ENCODE results near the gene CD300H.

Gene CD300H

GRCh38 chr17:74547736-74548135, 19.6 kb downstream of the CD300H start:
- peak; percentile 71 for DNase-seq

DNA sequence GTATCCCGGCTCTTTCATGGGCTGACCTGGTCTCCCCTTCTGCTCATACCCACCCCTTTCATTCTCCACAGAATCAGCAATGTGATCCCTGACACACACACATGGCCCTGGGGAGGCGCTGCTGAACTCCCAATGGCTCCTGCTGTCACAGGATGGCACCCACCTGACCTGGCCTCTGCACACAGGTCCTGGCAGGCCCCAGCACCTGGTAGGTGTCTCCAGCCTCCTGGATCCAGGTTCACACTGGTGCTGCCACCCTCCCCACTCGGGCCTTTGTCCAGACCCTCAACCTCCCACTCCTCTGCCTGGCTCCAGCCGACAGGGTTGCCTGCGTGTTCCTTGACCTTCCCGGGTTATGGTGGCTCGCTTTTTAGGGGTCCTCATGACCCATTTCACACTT, 20.0 kb downstream of the CD300H start:
- DNase-seq, result no peak

DNA sequence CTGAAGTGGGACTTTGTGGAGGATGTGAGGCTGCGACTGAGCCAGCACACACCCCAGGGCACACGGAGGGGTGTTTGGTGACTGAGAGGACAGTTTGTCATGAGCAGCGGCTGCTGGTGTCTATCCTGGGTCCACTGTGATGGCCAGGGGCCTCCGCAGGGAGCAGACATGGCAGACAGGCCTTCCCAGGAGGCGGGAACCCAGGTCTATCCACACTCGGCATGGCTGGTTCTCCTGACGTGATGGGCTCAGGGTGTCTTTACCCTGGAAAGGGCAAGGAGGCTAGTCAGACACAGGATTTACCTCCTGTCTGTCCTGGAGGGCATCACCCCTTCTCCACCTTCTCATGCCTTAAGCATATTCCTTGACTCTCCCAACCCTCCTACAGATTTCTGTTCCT, 20.7 kb downstream of the CD300H start:
- DNase-seq, result no peak

GRCh38 chr17:74545843-74546230, 21.5 kb downstream of the CD300H start, which contains the start of gene CD300C:
CD300C (minus strand) TSS chr17:74546115; CDS start chr17:74545782, 333 bp downstream.
- DNase-seq, result no peak

DNA sequence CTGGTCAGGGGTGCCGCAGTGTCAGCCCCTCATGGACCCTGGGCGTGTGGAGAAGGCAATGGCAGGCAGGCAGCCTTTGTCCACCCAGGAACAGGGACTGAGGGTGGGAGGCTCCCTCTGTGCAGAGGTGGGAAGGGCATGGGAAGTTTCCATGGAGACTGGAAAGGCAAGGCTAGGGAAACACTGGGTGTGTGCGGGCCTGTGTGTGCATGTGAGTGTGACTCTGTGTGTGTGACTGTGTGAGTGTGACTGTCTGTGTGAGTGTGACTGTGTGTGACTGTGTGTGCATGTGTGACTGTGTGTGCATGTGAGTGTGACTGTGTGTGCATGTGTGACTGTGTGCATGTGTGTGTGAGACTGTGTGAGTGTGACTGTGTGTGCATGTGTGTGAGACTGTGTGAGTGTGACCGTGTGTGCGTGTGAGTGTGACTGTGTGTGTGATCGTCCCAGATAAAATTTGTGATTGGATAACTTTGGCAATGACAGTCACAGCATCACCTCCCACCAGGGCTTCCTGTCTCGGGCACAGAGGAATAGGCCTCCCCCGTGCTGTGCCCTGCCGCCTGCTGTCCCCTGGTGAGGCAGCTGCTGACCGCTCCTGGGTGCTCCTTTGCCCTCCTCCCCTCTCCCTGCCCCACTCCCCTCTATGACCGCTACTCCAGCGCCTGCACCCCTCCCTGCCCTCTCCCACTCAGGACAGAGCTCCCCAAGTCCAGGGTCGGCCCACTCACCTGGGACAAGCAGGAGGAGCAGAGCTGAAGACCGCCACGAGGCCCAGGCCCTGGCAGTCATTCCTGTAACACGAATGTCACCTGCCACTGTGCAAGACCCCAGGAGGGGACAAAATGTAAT, 22.1 kb downstream of the CD300H start:
- DNase-seq, result no peak

DNA sequence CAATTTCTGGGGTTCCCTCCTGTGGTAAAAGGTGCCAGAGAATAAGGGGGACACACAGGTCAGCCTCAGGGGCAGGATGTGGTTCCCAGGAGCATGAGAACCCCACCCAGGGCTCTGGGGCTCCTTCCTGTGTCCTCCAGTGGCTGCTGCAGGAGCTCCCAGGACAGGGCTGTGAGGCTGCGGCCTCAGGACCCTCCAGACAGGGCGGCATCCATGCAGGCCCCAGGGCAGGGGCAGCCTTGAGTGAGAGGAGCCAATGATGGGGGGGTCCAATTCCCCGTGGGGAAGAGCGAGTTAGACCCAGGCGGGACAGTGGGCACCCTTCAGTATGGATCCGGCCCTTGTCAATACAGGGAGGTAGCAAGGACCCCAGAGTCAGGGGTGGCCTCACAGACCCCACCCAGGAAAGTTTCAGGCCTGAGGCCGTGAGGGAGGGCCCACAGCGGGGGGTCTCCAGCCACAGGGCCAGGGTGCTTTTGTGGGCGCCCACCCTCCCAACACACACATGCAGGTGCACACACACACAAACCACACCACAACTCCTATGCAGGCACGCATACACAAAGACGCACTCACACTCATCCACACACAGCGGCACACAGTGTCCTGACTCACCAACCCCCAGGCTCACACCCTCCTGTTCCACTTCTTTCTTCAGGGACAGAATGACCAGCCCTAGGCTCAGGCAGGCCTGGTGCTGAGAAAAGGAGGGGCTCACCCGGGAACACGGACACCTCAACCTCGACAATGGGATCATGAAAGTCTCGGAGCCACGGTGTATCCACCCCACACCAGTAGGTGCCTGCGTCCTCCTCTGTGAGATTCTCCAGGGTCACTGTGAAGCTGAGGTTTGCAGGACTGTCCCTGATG, 23.2 kb downstream of the CD300H start:
- DNase-seq, result no peak

DNA sequence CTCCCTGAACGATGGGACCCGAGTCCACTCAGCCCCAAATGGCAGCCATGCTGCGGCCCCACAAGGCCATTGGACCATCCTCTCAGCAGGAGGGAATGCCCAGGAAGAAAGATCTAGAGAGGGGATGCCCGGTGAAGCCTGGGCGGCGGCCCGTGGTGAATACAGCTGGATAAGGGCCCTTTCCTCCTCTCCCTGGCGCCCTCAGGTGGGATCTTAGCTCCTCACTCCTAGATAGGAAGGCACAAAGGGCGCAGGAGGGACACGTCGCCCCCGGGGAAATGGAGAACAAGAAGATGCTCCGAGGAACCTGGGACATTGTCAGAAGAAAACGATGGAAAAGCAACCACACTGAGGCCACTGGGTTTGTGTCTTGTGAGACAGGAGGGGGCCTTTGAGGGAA, 23.9 kb downstream of the CD300H start:
- DNase-seq, result no peak

- DNase-seq, result no peak
Measured at GRCh38 chr17:74542727-74543383, 24.5 kb downstream of the CD300H start.

DNA sequence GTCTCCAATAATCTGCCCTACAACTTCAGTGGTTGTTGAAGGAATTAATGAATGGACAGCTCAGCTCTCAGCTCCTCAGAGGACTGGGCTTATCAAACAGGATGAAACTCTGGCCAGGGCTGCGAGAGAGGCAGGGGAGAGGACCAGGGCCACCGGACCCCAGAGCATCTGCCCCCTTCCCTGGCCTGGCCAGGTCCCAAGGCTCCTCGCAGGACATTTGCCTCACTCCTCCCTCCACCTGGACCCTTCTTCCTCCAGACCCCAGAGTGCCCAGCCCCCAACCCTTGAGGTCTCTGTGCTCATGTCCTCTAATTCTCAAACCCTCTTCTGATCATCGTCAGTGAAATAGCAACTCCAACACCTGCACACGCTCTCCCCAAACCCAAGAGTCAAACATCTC, 25.1 kb downstream of the CD300H start:
- no peak for DNase-seq

DNA sequence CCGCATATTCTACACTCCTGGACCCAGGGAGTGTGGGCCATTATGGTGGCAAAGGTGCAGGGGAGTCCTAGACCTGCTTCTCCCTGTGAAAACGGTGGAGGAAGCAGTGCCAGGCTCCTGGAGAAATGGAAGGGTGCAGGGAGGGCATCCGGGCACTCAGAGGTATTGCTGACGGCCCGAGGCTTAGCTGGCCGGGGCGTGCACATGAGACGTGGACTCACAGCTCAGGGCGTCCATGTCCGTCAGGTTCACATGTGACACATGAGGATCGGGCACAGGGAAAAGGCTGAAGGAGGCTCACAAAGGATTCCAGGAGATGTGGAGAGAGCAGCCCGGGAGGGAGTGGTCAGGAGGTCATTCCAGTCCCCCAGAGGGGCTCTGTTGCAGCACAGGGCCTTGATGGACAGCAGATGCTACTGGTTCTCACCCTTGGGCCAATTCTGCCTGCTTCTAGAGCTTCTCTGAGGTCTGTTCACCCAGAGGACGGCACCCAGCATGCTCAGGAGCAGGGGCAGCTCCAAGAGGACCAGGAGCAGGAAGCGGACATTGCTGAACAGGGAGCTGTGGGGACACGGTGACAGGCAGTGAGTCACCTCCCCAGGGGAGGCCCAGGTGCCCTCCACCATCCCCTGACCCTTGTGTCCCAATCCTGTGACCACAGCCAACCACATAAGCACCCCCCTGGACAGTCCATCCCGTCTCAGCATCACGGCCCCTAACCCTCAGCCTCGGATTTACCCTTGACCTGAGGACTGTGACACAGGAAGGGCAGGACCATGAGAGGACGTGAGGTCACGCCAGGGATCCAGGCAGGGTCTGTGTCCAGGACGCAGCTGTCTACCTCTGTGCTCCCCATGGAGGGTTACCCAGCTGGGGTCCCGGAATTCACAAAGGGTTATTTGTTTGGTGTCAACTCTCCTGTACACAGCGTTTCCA, 25.9 kb downstream of the CD300H start:
- DNase-seq, result no peak

DNA sequence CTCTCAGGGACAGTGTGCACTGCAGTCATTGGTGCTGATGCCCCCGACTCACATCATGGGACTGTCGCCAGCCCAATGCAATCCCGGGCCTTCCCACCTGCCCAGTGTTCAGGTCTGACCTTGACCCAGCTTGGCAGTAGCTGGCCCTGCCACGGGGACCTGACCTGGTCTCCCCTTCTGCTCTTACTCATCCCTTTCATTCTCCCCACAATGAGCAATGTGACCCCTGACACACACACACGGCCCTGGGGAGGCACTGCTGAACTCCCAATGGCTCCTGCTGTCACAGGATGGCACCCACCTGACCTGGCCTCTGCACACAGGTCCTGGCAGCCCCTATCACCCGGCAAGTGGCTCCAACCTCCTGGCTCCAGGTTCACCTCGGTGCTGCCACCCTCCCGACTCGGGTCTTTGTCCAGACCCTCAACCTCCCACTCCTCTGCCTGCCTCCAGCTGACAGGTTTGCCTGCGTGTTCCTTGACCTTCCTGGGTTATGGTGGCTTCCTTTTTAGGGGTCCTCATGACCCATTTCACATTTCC, 28.0 kb downstream of the CD300H start:
- no peak for DNase-seq

DNA sequence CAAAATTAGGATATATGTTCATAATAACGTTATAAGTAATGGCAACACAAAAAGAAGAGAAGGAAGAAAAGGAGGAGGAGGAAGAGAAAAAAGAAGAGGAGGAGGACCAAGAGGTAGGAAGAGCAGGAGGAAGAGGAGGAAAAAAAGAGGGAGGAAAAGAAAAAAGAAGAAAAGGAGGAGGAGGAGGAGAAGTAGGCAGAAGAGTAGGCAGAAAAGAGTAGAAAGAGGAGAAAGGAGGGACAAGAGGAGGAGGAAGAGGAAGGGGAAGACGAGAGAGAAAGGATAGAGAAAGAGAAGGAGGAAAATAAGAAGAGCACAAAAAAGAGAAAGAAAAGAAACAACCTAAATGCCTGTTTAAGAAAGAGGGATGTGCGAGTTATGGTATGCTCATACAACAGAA, 30.4 kb downstream of the CD300H start:
- no peak for DNase-seq

GRCh38 chr17:74532115-74532514, 35.2 kb downstream of the CD300H start:
- no peak for DNase-seq

DNA sequence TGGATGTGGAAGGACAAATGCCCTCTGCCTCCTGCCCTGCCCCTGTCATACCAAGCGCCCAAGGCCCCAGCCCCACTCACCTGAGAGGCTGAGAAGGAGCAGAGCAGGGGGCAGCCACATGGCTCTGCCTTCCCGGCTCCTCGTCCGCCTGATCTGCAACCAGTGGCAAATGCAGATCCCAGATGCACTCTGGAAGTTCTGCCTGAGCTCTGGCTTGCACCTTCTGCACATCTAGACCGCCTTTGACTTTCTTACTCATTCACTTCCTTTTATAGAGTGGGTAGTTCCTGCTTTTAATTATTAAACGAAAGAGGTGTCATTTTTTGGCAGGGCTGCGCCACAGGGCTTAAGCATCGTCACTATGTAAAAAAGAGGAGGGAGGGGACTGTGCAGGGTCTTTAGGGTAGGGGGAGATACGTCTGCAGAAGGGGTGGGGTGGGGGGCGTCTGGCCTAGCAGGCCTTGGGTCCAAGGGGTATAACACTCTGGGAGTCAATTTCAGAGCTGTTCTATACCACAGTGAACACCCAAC, 36.0 kb downstream of the CD300H start, which contains the start of gene CD300LB:
Gene CD300LB, minus strand, starts transcription at position 245 of the 531 bp plus-strand sequence. Its CDS starts 125 bp downstream, at position 120.
- no peak for DNase-seq

GRCh38 chr17:74530831-74531150, 36.5 kb downstream of the CD300H start:
- no peak for DNase-seq

GRCh38 chr17:74529243-74529642, 38.1 kb downstream of the CD300H start:
- DNase-seq, result no peak

DNA sequence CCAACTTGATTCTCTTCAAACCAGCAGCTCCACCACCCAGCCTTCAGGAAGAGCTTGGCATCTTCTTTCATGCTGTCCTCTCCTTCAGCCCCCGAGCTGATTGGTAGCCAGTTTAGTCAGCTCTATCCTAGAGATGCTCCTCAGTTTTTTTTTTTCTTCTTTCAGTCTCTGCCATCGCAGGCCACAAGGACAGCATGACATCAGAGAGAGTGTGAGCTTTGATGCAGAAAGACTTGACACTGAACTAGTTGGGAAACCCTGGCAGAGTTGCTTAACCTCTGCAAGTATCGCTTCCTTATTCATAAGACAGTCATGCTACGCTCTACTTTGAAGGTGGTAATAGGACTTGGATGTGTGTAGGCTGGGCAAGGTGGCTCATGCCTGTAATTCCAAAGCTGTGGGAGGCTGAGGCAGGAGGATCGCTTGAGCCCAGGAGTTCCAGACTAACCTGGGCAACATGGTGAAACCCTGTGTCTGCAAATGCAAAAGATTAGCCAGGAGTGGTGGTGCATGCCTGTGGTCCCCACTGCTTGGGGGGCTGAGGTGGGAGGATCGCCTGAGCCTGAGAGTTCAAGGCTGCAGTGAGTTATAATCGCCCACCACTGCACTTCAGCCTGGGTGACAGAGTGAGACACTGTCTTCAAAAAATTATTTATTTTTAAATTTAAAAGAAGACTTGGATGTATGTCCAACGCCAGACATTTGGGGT, 38.7 kb downstream of the CD300H start:
- DNase-seq, result no peak

- no peak for DNase-seq
Measured at GRCh38 chr17:74527756-74528155, 39.6 kb downstream of the CD300H start.

DNA sequence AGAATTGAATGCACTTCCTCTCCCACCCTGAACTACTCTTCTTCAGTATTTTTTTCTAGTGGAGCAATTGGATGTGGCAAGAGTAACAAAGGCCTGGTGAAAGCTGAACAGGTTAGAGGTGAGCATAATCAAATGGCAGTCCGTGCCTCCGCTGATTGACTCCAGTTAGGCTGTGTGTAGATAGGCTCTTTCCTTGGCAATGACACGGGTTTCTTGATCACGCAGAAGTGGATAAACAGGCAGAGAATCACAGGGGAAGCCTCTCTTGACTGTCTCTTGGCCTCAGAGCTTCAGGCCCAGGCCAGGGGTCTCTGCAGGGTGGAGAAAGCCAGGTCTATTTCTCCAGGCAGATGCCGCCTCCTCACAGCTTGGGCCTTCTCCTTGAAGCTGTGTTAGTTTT, 40.2 kb downstream of the CD300H start:
- no peak for DNase-seq

GRCh38 chr17:74526681-74527080, 40.6 kb downstream of the CD300H start:
- no peak for DNase-seq

DNA sequence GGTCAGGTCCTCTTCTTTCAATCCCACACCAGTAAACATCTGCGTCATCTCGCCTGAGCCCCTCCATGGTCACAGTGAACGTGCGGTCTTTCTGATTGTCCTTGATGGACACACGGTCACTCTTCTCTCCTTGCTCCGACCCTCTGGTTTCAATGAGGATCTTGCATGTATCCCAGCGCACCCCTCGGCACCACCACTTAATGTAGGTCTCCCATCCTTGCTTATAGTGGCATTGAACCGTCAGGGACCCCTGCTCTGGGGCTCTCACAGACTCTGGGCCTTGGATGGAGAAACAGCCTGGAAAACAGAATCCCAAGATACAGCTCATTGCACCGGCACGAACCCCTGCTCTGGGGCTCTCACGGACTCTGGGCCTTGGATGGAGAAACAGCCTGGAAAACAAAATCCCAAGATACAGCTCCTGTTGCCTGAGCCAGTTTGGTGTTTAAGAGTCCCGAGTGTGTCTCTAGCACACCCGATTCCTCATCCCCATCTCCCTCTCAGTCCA, 41.5 kb downstream of the CD300H start:
- DNase-seq, result no peak

Data from NCI-H2029 (cell line).